Lung (tissue), 12 donors: ENCODE measurements around the gene B4GALT4. TPM values are rescaled to one million over a fixed set of nuclear protein-coding genes. Genes with fewer than 3 reads are reported as not detected.

Experiments
- ATAC-seq: fragments of 200-7000 bp; cut with Tn5 transposase; one replicate; pipeline ENCODE4 v1.9.1; 2020; ENCODE audit warnings: moderate number of reproducible peaks; ENCODE audit not compliant: insufficient read depth, low FRiP score
- DNase-seq, 3 donors: peaks; one replicate each; pipeline ENCODE4 v3.0.0-alpha.2; 2013 to 2017
- H3K27ac ChIP-seq, 2 donors: one replicate each; pipeline ENCODE4 v1.5.1; 2013; ENCODE audit warnings: mild to moderate bottlenecking in 2 of 2, moderate library complexity in 2 of 2, control low read depth in 1 of 2, inconsistent platforms in 1 of 2, low read depth in 1 of 2, low read length in 1 of 2
- H3K27me3 ChIP-seq, 3 donors: one replicate each; pipeline ENCODE4 v1.5.1; 2013; ENCODE audit warnings: low read length in 2 of 3; ENCODE audit not compliant: control insufficient read depth in 3 of 3, insufficient read depth in 3 of 3
- H3K36me3 ChIP-seq, 4 donors: one replicate each; pipeline ENCODE4 v1.5.1; 2013; ENCODE audit warnings: low read length in 4 of 4, mild to moderate bottlenecking in 1 of 4, moderate library complexity in 1 of 4; ENCODE audit not compliant: control insufficient read depth in 4 of 4, insufficient read depth in 4 of 4
- H3K4me1 ChIP-seq, 5 donors: one replicate each; pipeline ENCODE4 v1.5.1; 2013; ENCODE audit warnings: low read length in 5 of 5, mild to moderate bottlenecking in 2 of 5, moderate library complexity in 1 of 5; ENCODE audit not compliant: control insufficient read depth in 5 of 5, insufficient read depth in 5 of 5
- H3K4me3 ChIP-seq: one replicate; pipeline ENCODE4 v1.5.1; 2013; ENCODE audit warnings: mild to moderate bottlenecking, control low read depth, moderate library complexity
- H3K9ac ChIP-seq, 2 donors: one replicate each; pipeline ENCODE4 v1.5.1; 2013; ENCODE audit warnings: low read length in 2 of 2, control low read depth in 1 of 2; ENCODE audit not compliant: insufficient read depth in 1 of 2
- H3K9me3 ChIP-seq, 4 donors: one replicate each; pipeline ENCODE4 v1.5.1; 2013; ENCODE audit warnings: low read length in 3 of 4, mild to moderate bottlenecking in 1 of 4, moderate library complexity in 1 of 4; ENCODE audit not compliant: control insufficient read depth in 4 of 4, insufficient read depth in 3 of 4
- CTCF ChIP-seq: IDR thresholded peaks from 2 replicates; pipeline ENCODE4 v1.5.1; 2012; ENCODE audit warnings: mild to moderate bottlenecking; ENCODE audit errors: control extremely low read depth, extremely low read depth
- WGBS, 2 donors: extraction: QIAGEN DNeasy Blood & Tissue Kit; methylation state at CpG; one replicate each; pipeline ENCODE4 v1.1.7; 2013; 5-methylcytosine and 5-hydroxymethylcytosine counted together
- polyA plus RNA-seq, 2 donors: library from polyadenylated mRNA; stranded (reverse); fragments of 200-250 nt; gene quantifications; one replicate each; pipeline ENCODE4 v1.2.1, GENCODE V29; 2013
- total RNA-seq, 2 donors: library from RNA; depleted of rRNA in 1 of 2; stranded (reverse); fragments of >200 nt in 1 of 2; gene quantifications; one replicate each; pipeline ENCODE4 v1.2.1, GENCODE V29; 2014 to 2021
- donor health status: control.
- donor health status: control.
- donor health status: Bipolar disorder and iron deficiency.
- donor health status: healthy.
- donor health status: DM: yes; HTN: yes; CAD: no.

B4GALT4 gene
- total and polyA plus RNA-seq, 4 donors, result 7.5 to 23.2 (median 15.8) TPM

GRCh38 chr3:119227070-119227850, 13.4 kb downstream of the B4GALT4 start:
- no peak for ATAC-seq

GRCh38 chr3:119225121-119225520, 15.6 kb downstream of the B4GALT4 start:
- H3K9me3 ChIP-seq, result no peaks in the 10 kb centered on the region
- peaks cover 20 to 49% (median 33%) of the 10 kb centered on the region in 4 donors for H3K36me3 ChIP-seq
- WGBS, 2 donors, result 83 to 92% methylated on average over 3 of the region's 3 CpGs
- H3K27ac ChIP-seq, result no peak overlapping the region
- no peak overlapping the region for H3K4me3 ChIP-seq
- H3K4me1 ChIP-seq, result peaks cover 0 to 16% (median 3%) of the 10 kb centered on the region in 5 donors
- ATAC-seq (no peak), DNase-seq (no peak)
- no peaks in the 10 kb centered on the region for H3K27me3 ChIP-seq
- H3K9ac ChIP-seq, result no peak overlapping the region
- no peak for TF ChIP-seq CTCF

More at GRCh38 chr3:119227070-119227850, 13.4 kb downstream of the B4GALT4 start:
- peaks cover 0 to 9% (median 3%) of the 10 kb centered on the region in 5 donors for H3K4me1 ChIP-seq
- no peak overlapping the region for H3K4me3 ChIP-seq
- H3K27ac ChIP-seq, result no peak overlapping the region
- no peak overlapping the region for H3K9ac ChIP-seq
- H3K9me3 ChIP-seq, result no peaks in the 10 kb centered on the region
- H3K36me3 ChIP-seq, result peaks cover 20 to 53% (median 37%) of the 10 kb centered on the region in 4 donors
- H3K27me3 ChIP-seq, result no peaks in the 10 kb centered on the region
- TF ChIP-seq CTCF, result no peak
- DNase-seq, result no peak
- WGBS, 2 donors, result 80 to 87% methylated on average over 6 of the region's 6 CpGs

- Histone ChIP-seq H3K36me3 (peaks cover 18 to 44% (median 28%) of the 10 kb centered on the region in 4 donors), H3K4me1 (peaks cover 0 to 16% (median 3%) of the 10 kb centered on the region in 5 donors), H3K27me3 (no peaks in the 10 kb centered on the region), H3K27ac (no peak overlapping the region), H3K9ac (no peak overlapping the region), H3K9me3 (no peaks in the 10 kb centered on the region), H3K4me3 (no peak overlapping the region)
- WGBS, 2 donors, result 76 to 88% methylated on average over 5 of the region's 5 CpGs
- DNase-seq, result no peak
- no peak for TF ChIP-seq CTCF
- ATAC-seq, result no peak
These were observed 17.2 kb downstream of the B4GALT4 start for GRCh38 chr3:119223511-119223910.
